Measurements from ENCODE around the gene DPM2.

GRCh38 chr9:127926906-127927200 lies 10.8 kb downstream of the DPM2 start:
- no peak for TF ChIP-seq CREB1 (IDR thresholded peaks at IDR 0.05; ENCODE audit: low read depth)
- TF ChIP-seq RAD21 (IDR thresholded peaks at IDR 0.05; ENCODE audit: low read depth): no peak
- no peak for TF ChIP-seq USF1 (IDR thresholded peaks at IDR 0.05)
- no peak for TF ChIP-seq TEAD4 (IDR thresholded peaks at IDR 0.05)
- TF ChIP-seq YY1 (IDR thresholded peaks at IDR 0.05; ENCODE audit: low read depth): no peak
- TF ChIP-seq MAX (IDR thresholded peaks at IDR 0.05): no peak
- TF ChIP-seq TAF1 (IDR thresholded peaks at IDR 0.05; ENCODE audit: low read depth): no peak
- no peak for TF ChIP-seq EP300 (IDR thresholded peaks at IDR 0.05; ENCODE audit: borderline replicate concordance)
- TF ChIP-seq REST (IDR thresholded peaks at IDR 0.05; ENCODE audit: low read depth): no peak
- no peak for TF ChIP-seq NFIC (IDR thresholded peaks at IDR 0.05)
- no peak for TF ChIP-seq FOXM1 (IDR thresholded peaks at IDR 0.05; ENCODE audit: borderline replicate concordance, low read depth)
- no peak for TF ChIP-seq EGR1 (IDR thresholded peaks at IDR 0.05)
- TF ChIP-seq TCF12 (IDR thresholded peaks at IDR 0.05; ENCODE audit: low read depth): no peak
